HEK293 (cell line): ENCODE measurements around the gene SARNP.

Experiments used
- HOXA7 ChIP-seq: sonication (generic); formaldehyde crosslinking; IDR thresholded peaks from 2 replicates; pipeline ENCODE4 v1.8.1; 2022; ENCODE audit warnings: missing genetic modification reagents, borderline replicate concordance
- INSM2 ChIP-seq: fragments of 450-650 bp; formaldehyde crosslinking; IDR thresholded peaks from 2 replicates; pipeline ENCODE4 v1.5.1; 2016; ENCODE audit warnings: missing biosample characterization, missing genetic modification characterization
- MYNN ChIP-seq: fragments of 450-650 bp; formaldehyde crosslinking; IDR thresholded peaks from 2 replicates; pipeline ENCODE4 v1.5.1; 2016; ENCODE audit warnings: missing biosample characterization, missing genetic modification characterization, borderline replicate concordance
- MZF1 ChIP-seq: fragments of 450-650 bp; formaldehyde crosslinking; IDR thresholded peaks from 2 replicates; pipeline ENCODE4 v1.5.1; 2017; ENCODE audit warnings: missing biosample characterization, missing genetic modification characterization, borderline replicate concordance
- ZNF121 ChIP-seq: fragments of 450-650 bp; formaldehyde crosslinking; IDR thresholded peaks from 2 replicates; pipeline ENCODE4 v1.5.1; 2016; ENCODE audit warnings: missing biosample characterization, missing genetic modification characterization
- ZNF175 ChIP-seq: fragments of 450-650 bp; formaldehyde crosslinking; IDR thresholded peaks from 2 replicates; pipeline ENCODE4 v1.5.1; 2016; ENCODE audit warnings: missing biosample characterization, missing genetic modification characterization
- ZNF223 ChIP-seq: fragments of 450-650 bp; formaldehyde crosslinking; IDR thresholded peaks from 2 replicates; pipeline ENCODE4 v1.5.1; 2016; ENCODE audit warnings: missing biosample characterization, missing genetic modification characterization
- ZNF239 ChIP-seq: fragments of 450-650 bp; formaldehyde crosslinking; IDR thresholded peaks from 2 replicates; pipeline ENCODE4 v1.5.1; 2016; ENCODE audit warnings: missing biosample characterization, missing genetic modification characterization
- ZNF416 ChIP-seq: fragments of 450-650 bp; formaldehyde crosslinking; IDR thresholded peaks from 2 replicates; pipeline ENCODE4 v1.5.1; 2016; ENCODE audit warnings: missing biosample characterization, missing genetic modification characterization
- ZNF501 ChIP-seq: fragments of 450-650 bp; formaldehyde crosslinking; IDR thresholded peaks from 2 replicates; pipeline ENCODE4 v1.5.1; 2016; ENCODE audit warnings: missing biosample characterization, missing genetic modification characterization
- ZNF510 ChIP-seq: fragments of 450-650 bp; formaldehyde crosslinking; IDR thresholded peaks from 2 replicates; pipeline ENCODE4 v1.5.1; 2018; ENCODE audit warnings: mild to moderate bottlenecking, missing genetic modification characterization, missing biosample characterization; ENCODE audit not compliant: insufficient replicate concordance
- ZNF518A ChIP-seq: fragments of 450-650 bp; formaldehyde crosslinking; conservative IDR thresholded peaks from 2 replicates; pipeline ENCODE4 v1.5.1; 2016; ENCODE audit warnings: low read depth, missing biosample characterization, missing genetic modification characterization
- ZNF704 ChIP-seq: fragments of 450-650 bp; formaldehyde crosslinking; IDR thresholded peaks from 2 replicates; pipeline ENCODE4 v1.5.1; 2016; ENCODE audit warnings: missing biosample characterization, missing genetic modification characterization
- ZNF843 ChIP-seq: fragments of 450-650 bp; formaldehyde crosslinking; IDR thresholded peaks from 2 replicates; pipeline ENCODE4 v1.5.1; 2016; ENCODE audit warnings: missing biosample characterization, missing genetic modification characterization
- ZSCAN4 ChIP-seq: fragments of 450-650 bp; formaldehyde crosslinking; IDR thresholded peaks from 2 replicates; pipeline ENCODE4 v1.5.1; 2017; ENCODE audit warnings: missing biosample characterization, missing genetic modification characterization
- TF ChIP-seq, protein P1 (sequence below): fragments of 450-650 bp; formaldehyde crosslinking; IDR thresholded peaks from 2 replicates; pipeline ENCODE4 v1.5.1; 2016; ENCODE audit warnings: missing biosample characterization, missing genetic modification characterization
- TF ChIP-seq, protein P2 (sequence below): fragments of 450-650 bp; formaldehyde crosslinking; IDR thresholded peaks from 2 replicates; pipeline ENCODE4 v1.5.1; 2016; ENCODE audit warnings: missing biosample characterization, missing genetic modification characterization
- TF ChIP-seq, protein P3 (sequence below): fragments of 450-650 bp; formaldehyde crosslinking; IDR thresholded peaks from 2 replicates; pipeline ENCODE4 v1.5.1; 2016; ENCODE audit warnings: missing biosample characterization, missing genetic modification characterization, borderline replicate concordance

The SARNP gene

GRCh38 chr12:55728939-55729818 lies 88.3 kb downstream of the SARNP start, which contains the start of gene CD63 (continued):
- TF ChIP-seq, protein P1, sequence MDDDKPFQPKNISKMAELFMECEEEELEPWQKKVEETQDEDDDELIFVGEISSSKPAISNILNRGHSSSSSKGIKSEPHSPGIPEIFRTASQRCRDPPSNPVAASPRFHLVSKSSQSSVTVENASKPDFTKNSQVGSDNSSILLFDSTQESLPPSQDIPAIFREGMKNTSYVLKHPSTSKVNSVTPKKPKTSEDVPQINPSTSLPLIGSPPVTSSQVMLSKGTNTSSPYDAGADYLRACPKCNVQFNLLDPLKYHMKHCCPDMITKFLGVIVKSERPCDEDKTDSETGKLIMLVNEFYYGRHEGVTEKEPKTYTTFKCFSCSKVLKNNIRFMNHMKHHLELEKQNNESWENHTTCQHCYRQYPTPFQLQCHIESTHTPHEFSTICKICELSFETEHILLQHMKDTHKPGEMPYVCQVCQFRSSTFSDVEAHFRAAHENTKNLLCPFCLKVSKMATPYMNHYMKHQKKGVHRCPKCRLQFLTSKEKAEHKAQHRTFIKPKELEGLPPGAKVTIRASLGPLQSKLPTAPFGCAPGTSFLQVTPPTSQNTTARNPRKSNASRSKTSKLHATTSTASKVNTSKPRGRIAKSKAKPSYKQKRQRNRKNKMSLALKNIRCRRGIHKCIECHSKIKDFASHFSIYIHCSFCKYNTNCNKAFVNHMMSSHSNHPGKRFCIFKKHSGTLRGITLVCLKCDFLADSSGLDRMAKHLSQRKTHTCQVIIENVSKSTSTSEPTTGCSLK: no peak
- peak; percentile 32; the same call in 1 of the 2 replicates for TF ChIP-seq ZNF704 (tag by site-specific recombination)
- TF ChIP-seq ZNF416 (tag by site-specific recombination): no peak
- TF ChIP-seq, protein P2, sequence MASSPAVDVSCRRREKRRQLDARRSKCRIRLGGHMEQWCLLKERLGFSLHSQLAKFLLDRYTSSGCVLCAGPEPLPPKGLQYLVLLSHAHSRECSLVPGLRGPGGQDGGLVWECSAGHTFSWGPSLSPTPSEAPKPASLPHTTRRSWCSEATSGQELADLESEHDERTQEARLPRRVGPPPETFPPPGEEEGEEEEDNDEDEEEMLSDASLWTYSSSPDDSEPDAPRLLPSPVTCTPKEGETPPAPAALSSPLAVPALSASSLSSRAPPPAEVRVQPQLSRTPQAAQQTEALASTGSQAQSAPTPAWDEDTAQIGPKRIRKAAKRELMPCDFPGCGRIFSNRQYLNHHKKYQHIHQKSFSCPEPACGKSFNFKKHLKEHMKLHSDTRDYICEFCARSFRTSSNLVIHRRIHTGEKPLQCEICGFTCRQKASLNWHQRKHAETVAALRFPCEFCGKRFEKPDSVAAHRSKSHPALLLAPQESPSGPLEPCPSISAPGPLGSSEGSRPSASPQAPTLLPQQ (tag by site-specific recombination): peak; percentile 69; the same call in 1 of the 2 replicates
- TF ChIP-seq, protein P3, sequence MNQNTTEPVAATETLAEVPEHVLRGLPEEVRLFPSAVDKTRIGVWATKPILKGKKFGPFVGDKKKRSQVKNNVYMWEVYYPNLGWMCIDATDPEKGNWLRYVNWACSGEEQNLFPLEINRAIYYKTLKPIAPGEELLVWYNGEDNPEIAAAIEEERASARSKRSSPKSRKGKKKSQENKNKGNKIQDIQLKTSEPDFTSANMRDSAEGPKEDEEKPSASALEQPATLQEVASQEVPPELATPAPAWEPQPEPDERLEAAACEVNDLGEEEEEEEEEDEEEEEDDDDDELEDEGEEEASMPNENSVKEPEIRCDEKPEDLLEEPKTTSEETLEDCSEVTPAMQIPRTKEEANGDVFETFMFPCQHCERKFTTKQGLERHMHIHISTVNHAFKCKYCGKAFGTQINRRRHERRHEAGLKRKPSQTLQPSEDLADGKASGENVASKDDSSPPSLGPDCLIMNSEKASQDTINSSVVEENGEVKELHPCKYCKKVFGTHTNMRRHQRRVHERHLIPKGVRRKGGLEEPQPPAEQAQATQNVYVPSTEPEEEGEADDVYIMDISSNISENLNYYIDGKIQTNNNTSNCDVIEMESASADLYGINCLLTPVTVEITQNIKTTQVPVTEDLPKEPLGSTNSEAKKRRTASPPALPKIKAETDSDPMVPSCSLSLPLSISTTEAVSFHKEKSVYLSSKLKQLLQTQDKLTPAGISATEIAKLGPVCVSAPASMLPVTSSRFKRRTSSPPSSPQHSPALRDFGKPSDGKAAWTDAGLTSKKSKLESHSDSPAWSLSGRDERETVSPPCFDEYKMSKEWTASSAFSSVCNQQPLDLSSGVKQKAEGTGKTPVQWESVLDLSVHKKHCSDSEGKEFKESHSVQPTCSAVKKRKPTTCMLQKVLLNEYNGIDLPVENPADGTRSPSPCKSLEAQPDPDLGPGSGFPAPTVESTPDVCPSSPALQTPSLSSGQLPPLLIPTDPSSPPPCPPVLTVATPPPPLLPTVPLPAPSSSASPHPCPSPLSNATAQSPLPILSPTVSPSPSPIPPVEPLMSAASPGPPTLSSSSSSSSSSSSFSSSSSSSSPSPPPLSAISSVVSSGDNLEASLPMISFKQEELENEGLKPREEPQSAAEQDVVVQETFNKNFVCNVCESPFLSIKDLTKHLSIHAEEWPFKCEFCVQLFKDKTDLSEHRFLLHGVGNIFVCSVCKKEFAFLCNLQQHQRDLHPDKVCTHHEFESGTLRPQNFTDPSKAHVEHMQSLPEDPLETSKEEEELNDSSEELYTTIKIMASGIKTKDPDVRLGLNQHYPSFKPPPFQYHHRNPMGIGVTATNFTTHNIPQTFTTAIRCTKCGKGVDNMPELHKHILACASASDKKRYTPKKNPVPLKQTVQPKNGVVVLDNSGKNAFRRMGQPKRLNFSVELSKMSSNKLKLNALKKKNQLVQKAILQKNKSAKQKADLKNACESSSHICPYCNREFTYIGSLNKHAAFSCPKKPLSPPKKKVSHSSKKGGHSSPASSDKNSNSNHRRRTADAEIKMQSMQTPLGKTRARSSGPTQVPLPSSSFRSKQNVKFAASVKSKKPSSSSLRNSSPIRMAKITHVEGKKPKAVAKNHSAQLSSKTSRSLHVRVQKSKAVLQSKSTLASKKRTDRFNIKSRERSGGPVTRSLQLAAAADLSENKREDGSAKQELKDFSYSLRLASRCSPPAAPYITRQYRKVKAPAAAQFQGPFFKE (tag by site-specific recombination): no peak; the same call in 1 of the 2 replicates
- 0 out of 2 replicates have a peak, but pooled peaks have one; percentile 38 for TF ChIP-seq ZNF843 (tag by site-specific recombination)
- TF ChIP-seq ZNF510 (tag by site-specific recombination): no peak
- TF ChIP-seq ZNF223 (tag by site-specific recombination): no peak
- no peak for TF ChIP-seq ZSCAN4
- peak; percentile 26; the same call in 1 of the 2 replicates for TF ChIP-seq ZNF121 (tag by site-specific recombination)
- TF ChIP-seq ZNF501 (tag by site-specific recombination): peak; percentile 78
- TF ChIP-seq INSM2 (tag by site-specific recombination): no peak
- TF ChIP-seq MYNN: no peak
- no peak for TF ChIP-seq ZNF175 (tag by site-specific recombination)
- no peak for TF ChIP-seq ZNF518A (tag by site-specific recombination)
- peak; percentile 35; the same call in 1 of the 2 replicates for TF ChIP-seq MZF1 (tag by site-specific recombination)
- TF ChIP-seq HOXA7: no peak
- no peak for TF ChIP-seq ZNF239 (tag by site-specific recombination)
